HG03175 (cell line): ENCODE results near the gene C1orf232.

Experiments used
- ATAC-seq: cut with Tn5 transposase; IDR thresholded peaks from one replicate; pipeline ENCODE4 v1.9.1; 2021; ENCODE audit warnings: mild to moderate bottlenecking, moderate library complexity; ENCODE audit not compliant: unreplicated experiment

Gene C1orf232

DNA sequence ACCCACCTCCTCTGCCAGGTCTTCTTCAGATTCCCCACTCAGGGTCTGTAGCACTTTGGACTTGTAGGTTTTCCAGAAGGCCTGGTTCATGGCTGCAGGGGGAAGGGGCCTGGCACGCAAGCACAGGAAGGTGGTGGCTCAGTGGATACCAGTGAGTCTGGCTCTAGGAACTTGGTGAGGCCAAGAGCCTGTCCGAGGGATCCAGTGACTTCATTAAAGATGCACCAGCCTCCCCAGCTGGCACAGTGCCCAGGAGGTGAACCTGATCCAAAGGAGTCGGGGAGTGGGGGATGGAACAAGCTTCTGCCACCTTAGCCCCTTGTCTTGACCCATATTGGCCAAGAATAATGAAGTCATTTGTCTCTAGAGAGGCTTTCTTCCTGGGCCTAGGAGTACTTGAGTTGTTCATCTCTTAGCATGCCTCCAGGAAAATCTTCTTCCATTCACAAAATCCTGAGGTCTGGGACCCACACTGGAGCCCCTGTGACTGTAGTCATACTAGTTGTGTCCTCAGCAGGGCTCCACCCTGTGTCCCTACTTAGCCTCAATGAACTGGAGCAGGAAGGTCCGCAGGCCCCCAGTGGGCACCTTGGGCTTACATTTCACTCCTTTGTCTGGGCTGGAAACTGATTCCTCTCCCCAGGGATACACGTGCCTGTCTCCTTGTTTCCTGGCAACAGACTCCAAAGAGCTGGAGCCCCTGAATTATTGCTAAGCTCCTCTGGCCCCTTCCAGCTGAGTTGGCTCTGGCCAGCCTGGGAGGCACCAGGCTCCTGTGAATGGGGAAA lies at the start of gene C1orf232:
C1orf232 (minus strand) TSS at position 554 of the 788 bp plus-strand sequence; CDS start at position 90, 464 bp downstream.
- no peak for ATAC-seq

DNA sequence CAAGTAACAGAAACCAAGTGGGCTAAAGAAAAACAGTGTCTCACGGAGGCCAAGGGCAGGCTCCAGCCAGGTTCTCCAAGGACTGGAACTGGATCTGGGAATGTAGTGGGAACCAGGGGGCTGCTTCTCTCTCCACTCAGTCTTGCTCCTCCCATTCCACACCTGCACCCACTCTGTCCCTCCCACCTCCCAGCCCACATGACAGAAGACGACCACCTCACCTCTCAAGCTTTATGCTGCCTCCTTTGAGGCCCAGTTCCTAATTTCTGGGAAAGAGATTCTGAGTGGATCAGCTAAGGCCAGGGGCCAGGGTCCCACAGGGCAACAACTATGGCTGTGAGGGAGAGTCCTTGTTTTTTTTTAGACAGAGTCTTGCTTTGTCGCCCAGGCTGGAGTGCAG lies 46.5 kb upstream of the C1orf232 start:
- no peak for ATAC-seq

DNA sequence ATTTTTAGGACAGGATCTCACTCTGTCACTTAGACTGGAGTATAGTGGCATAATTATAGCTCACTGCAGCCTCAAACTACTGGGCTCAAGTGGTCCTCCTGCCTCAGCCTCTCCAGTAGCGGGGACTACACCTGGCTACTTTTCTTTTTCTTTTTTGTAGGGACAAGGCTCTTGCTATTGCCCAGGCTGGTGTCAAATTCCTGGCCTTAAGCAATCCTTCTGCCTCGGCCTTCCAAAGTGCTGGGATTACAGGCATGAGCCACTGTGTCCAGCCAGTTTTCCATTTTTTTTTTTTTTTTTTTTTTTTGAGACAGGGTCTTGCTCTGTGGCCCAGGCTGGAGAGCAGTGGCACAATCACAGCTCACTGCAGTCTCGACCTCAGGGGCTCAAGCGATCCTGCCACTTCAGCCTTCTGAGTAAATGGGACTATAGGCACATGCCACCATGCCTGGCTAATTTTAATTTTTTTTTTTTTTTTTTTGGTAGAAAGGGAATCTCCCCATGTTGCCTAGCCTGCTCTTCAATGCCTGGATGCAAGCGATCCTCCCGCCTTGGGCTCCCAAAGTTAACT lies 44.7 kb upstream of the C1orf232 start:
- no peak for ATAC-seq

DNA sequence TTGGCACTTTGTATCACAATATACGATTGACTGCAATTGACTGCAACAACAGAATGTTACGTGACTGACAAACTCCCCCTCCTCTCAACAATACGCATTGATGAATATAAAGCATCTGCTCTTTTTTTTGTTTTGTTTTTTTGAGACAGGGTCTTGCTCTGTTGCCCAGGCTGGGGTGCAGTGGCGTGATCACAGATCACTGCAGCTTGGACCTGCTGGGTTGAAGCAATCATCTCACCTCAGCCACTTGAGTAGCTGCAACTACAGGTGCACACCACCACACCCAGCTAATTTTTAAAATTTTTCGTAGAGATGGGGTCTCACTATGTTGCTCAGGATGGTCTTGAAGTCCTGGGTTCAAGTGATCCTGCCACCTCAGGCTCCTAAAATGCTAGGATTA lies 44.0 kb upstream of the C1orf232 start:
- no peak for ATAC-seq

DNA sequence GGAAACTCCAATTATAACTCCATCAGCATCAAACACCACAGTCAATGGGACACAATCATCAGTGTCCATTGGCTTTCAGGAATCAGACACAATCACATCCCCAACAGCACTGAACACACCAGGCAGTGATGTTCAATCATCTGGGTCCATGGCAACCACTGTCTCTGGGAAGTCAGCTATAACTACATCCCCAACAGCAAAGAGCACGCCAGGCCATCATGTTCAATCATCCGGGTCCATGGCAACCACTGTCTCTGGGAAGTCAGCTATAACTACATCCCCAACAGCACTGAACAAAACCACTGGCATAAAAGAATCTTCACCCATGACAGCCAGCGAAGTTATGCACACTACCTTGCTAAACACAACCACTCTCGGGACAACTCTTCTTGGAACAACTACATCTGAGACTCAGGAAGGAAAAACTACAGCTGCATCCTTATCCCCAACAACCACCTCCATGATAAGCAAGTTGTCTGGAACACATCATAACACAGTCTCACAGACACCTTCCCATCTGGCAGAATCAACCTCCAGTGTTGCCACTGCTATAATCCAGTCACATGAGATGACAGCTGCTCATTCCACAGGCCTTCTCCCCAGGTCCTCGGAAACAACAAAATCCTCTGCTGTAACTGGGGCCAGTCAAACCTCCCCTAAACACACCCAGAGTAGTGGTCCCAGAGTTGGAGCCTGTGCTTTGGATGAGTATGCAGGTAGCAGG lies 41.5 kb upstream of the C1orf232 start:
- no peak for ATAC-seq

DNA sequence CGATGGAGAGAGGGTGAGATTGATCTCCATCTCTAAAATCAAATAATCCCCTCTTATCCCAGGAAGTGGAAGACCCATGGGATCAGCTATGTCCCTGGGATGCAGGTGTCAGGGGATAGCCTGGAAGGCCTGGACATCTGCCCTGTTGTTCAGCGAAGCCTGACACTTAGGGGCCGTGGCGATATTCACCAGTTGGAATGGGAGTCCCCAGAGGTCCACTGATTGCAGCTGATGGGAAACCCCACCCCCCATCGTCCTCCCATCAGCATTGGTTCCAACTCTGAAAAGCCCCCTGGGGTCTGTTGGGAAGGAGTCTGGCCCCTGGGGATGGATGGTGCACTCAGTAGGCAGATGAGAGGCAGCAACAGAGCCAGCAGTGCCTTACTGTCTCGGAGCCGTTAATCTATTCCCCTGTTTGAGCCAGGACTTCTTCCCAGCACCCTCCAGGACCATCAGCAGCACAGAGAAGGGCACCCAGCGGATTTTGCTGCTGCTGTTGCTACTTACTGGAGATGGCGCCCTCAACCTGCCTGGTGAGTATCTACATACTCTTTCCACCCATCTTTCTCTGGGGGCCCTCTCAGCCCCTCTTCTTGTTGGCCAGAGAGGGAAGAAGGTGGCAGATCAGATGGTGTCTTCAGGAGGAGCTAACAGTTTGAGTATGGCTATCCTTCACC lies 35.0 kb upstream of the C1orf232 start:
- ATAC-seq: no peak

- ATAC-seq: no peak
Measured at GRCh38 chr1:26200413-26200812, 31.6 kb upstream of the C1orf232 start.

DNA sequence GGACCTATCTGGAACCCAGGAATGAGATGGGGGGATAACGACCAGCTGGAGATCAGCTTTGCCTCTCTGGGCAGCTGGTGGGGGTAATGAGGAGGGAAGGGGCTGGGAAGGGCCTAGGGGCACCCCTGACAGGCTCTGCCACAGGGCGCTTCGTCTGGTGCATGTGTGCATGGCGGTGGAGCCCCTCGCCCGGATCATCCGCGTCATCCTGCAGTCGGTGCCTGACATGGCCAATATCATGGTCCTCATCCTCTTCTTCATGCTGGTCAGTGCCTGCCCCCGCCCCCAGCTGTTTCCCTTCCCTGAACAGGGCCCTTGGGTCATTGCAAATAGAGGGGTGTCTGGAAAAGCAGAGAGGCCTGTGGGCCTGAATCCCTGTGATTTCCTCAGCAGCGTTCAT lies 29.1 kb upstream of the C1orf232 start:
- no peak for ATAC-seq

DNA sequence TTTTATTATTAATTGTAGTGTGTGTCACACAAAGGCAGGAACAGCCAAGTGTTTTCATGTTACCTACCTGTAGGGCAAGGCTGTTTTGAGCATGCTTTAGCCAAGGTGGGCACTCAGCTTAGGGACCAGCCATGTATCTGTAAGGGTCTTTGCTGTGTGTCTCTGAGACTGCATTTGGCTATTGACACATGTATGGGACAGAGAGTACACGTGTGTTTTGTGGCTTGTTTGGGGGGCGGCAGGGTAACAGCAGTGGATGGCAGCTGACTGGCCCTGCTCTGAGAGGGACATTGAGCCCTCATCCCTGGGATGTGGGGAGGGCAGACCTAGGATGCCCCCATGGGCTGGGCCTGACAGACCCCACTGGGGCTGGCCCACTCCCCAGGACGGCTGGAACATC lies 28.5 kb upstream of the C1orf232 start:
- ATAC-seq: no peak

DNA sequence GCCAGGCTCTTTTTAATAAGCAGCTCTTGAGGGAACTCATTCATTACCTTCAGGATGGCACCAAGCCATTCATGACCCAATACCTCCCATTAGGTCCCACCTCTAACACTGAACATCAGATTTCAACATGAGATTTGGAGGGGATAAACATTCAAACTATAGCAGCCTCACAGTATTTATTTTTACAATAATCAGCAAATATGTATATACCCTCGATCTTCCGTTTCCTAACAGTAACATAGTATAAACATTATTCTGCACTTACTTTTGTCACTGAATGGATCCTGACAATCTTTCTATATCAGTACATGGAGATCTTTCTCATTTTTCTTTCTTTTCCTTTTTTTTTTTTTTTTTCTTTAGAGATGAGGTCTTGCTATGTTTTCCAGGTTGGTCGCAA lies 27.0 kb upstream of the C1orf232 start:
- no peak for ATAC-seq

DNA sequence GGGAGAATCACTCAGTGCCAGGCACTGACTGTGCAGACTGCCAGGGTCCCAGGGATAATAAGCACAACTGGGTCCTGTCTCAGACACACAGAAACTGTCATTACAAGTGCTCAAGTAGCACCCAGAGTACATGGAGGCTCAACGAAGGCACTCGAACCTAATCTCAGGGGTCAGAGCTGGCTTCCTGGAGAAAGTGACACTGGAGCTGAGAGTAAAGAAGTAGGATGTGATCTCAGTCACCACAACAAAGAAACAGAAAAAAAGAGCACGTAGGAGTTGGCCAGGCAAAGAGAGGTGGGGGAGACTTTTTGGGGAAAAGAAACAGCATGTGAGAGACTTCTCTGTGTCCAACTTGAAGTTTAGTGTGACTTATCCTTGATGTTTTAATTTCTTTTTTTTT lies 23.0 kb upstream of the C1orf232 start:
- ATAC-seq: no peak

GRCh38 chr1:26190373-26190987 lies 21.7 kb upstream of the C1orf232 start, which contains the start of gene CATSPER4:
TSS of gene CATSPER4 (plus strand) at chr1:26190602. CDS start at chr1:26190628, 26 bp downstream.
- no peak for ATAC-seq

GRCh38 chr1:26189751-26190275 lies 21.1 kb upstream of the C1orf232 start:
- ATAC-seq: no peak

DNA sequence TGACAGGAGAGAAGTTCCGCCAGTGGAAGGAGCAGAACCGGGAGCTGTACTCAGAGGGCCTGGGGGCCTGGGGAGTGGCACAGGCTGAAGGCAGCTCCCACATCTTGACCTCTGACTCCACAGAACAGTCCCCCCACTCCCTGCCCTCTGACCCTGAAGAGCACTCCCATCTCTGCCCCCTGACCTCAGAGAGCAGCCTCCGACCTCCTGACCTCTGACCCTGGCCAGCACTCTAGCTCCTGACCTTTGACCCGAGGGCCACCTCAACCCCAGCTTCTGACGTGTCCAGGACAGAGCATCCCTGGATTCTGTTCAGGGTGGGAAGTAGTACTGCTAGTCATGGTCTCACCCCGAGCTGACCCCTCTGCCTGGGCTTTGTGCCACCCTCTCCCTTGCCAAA lies 20.6 kb upstream of the C1orf232 start:
- ATAC-seq: no peak

GRCh38 chr1:26188477-26188876 lies 19.7 kb upstream of the C1orf232 start:
- ATAC-seq: no peak

DNA sequence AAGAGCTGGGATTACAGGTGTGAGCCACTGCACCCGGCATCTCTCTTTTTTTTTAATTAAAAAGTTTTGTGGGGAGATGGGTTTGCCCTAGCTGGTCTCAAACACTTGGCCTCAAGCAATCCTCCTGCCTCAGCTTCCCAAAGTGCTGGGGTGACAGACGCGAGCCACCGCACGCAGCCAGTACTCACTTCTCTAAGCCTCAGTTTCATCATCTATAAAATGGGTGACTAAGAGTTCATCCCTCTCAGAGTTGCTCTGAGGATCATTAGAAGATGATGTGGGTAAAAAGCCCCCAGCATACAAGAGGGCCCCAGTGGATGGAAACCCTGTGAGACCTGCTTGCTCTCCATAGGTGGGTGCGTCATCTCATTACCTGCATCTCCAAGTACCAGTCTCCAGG lies 19.1 kb upstream of the C1orf232 start:
- no peak for ATAC-seq

DNA sequence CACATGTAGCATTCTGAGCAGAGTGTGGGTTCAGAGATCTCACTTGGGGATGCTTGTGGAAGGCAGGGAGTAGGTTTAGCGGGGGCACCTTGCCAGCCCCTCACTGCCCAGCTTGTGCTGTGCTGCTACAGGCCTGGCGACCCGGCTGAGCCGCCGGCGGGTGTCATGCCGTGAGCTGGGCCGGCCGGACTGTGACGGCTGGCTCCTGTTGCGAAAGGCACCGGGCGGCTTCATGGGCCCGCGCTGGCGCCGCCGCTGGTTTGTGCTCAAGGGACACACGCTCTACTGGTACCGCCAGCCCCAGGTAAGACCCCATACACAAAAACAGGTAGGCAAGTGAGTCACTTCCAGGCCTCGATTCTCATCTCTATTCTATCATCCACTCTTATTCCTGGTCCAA lies 16.1 kb upstream of the C1orf232 start:
- ATAC-seq: no peak

GRCh38 chr1:26184086-26184485 lies 15.3 kb upstream of the C1orf232 start:
- no peak for ATAC-seq

- no peak for ATAC-seq
Measured at GRCh38 chr1:26182383-26182696, 13.6 kb upstream of the C1orf232 start.

- no peak for ATAC-seq
Measured at GRCh38 chr1:26181586-26182382, 13.0 kb upstream of the C1orf232 start.
